Spleen (tissue), 11 donors: ENCODE data around the gene EPHA7. TPM values are rescaled to one million over a fixed set of nuclear protein-coding genes. Genes with fewer than 3 reads are reported as not detected.

ENCODE experiments used
- DNase-seq: peaks from one replicate; pipeline ENCODE4 v3.0.0-alpha.2; 2020
- H3K27ac ChIP-seq, 8 donors: fragments of 200-600 bp; sonication (generic) in 7 of 8; 1 replicate in 4 of 8; 2 replicates in 4 of 8; pipeline versions ENCODE4 v1.5.0 to v1.8.0; 2016 to 2021; ENCODE audit warnings: inconsistent platforms in 4 of 8, mild to moderate bottlenecking in 4 of 8, moderate library complexity in 1 of 8
- H3K27me3 ChIP-seq, 7 donors: fragments of 200-600 bp; sonication (generic) in 6 of 7; replicated peaks in 1 of 7; 1 replicate in 4 of 7; 2 replicates in 3 of 7; pipeline versions ENCODE4 v1.5.0 to v1.8.0; 2016 to 2021; ENCODE audit warnings: inconsistent platforms in 3 of 7, mild to moderate bottlenecking in 1 of 7
- H3K36me3 ChIP-seq, 6 donors: fragments of 200-600 bp; sonication (generic) in 5 of 6; 1 replicate in 4 of 6; 2 replicates in 2 of 6; pipeline versions ENCODE4 v1.5.0 to v1.8.0; 2016 to 2021; ENCODE audit warnings: inconsistent platforms in 2 of 6
- H3K4me1 ChIP-seq, 6 donors: fragments of 200-600 bp; sonication (generic) in 5 of 6; 1 replicate in 3 of 6; 2 replicates in 3 of 6; pipeline versions ENCODE4 v1.5.0 to v1.8.0; 2016 to 2021; ENCODE audit warnings: inconsistent platforms in 3 of 6
- H3K4me3 ChIP-seq, 8 donors: fragments of 200-600 bp; sonication (generic) in 7 of 8; 1 replicate in 4 of 8; 2 replicates in 4 of 8; pipeline versions ENCODE4 v1.5.0 to v1.8.0; 2016 to 2021; ENCODE audit warnings: inconsistent platforms in 4 of 8, mild to moderate bottlenecking in 4 of 8, moderate library complexity in 2 of 8
- H3K9me3 ChIP-seq, 8 donors: fragments of 200-600 bp; sonication (generic) in 7 of 8; 1 replicate in 4 of 8; 2 replicates in 4 of 8; pipeline versions ENCODE4 v1.5.0 to v1.8.0; 2016 to 2021; ENCODE audit warnings: inconsistent platforms in 4 of 8
- POLR2A ChIP-seq, 3 donors: fragments of 450-650 bp; IDR thresholded peaks; one replicate each; pipeline ENCODE4 v1.5.1; 2017; ENCODE audit warnings: antibody characterized with exemption in 3 of 3, mild to moderate bottlenecking in 1 of 3
- POLR2AphosphoS5 ChIP-seq, 3 donors: sonication (generic); formaldehyde crosslinking; IDR thresholded peaks; one replicate each; pipeline ENCODE4 v1.5.1; 2017; ENCODE audit warnings: antibody characterized with exemption in 3 of 3
- WGBS, 5 donors: extraction: QIAGEN DNeasy Blood & Tissue Kit in 3 of 5; methylation state at CpG; one replicate each; pipeline versions ENCODE4 v1.1.5 to v1.1.7; 2013 to 2018; 5-methylcytosine and 5-hydroxymethylcytosine counted together
- intact Hi-C: fragments of 100-400 bp; cut with DNase I; formaldehyde crosslinking; loops from one replicate; pipeline ENCODE4 v1.15.0; 2023; ENCODE audit warnings: low total_unique reads
- polyA plus RNA-seq, 3 donors: library from polyadenylated mRNA; stranded (reverse); fragments of 200-250 nt; gene quantifications; one replicate each; pipeline ENCODE4 v1.2.1, GENCODE V29; 2013
- total RNA-seq, 7 donors: library from RNA; depleted of rRNA in 3 of 7; stranded (reverse); fragments of >200 nt in 3 of 7; fragmentation: NEBNext Ultra II Directional in 4 of 7; extraction: Animal tissue kit (Norgen Biotek cat#: 25700) in 4 of 7; gene quantifications; one replicate each; pipeline versions ENCODE4 v1.1.0 to v1.2.1, GENCODE V29; 2016 to 2021
- TF ChIP-seq, protein P1 (sequence below), 11 experiments: fragments of 200-600 bp in 7 of 11; fragments of 450-650 bp in 4 of 11; sonication (generic) in 4 of 11; IDR thresholded peaks in 8 of 11; conservative IDR thresholded peaks in 3 of 11; 1 replicate in 7 of 11; 2 replicates in 4 of 11; pipeline versions ENCODE4 v1.4.0 to v1.8.0; 2016 to 2021; ENCODE audit warnings: antibody characterized with exemption in 11 of 11, inconsistent platforms in 4 of 11, mild to moderate bottlenecking in 1 of 11
- donor health status: healthy with polysubstance abuse.
- donor health status: DM: no; HTN: no; CAD: no; lungs with moderate emphysema.
- donor health status: DM: no; HTN: no; CAD: no.
- donor health status: Bipolar disorder and iron deficiency.
- donor health status: healthy.
- donor health status: DM: no; HTN: no; CAD: no.
- donor health status: DM: yes; HTN: yes; CAD: no.

EPHA7 gene
- total and polyA plus RNA-seq, 10 donors = 0.78 to 28.8 (median 12.5) TPM

DNA sequence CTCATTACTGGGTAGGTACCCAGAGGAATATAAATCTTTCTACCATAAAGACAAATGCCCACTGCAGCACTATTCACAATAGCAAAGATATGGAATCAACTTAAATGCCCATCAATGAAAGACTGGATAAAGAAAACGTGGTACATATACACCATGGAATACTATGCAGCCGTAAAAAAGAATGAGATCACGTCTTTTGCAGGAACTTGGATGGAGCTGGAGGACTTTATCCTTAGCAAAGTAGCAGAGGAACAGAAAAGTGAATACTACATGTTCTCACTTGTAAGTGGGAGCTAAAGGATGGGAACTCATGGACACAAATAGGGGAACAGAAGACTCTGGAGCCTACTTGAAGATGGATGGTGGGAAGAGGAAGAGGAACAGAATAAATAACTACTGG lies 119.7 kb downstream of the EPHA7 start:
- peaks cover 0 to 19% (median 4%) of the 10 kb centered on the region in 8 donors for H3K9me3 ChIP-seq
- 57 to 85% (median 67%) methylated on average over 3 of the region's 3 CpGs for WGBS, 5 donors
- no peaks in the 10 kb centered on the region for H3K36me3 ChIP-seq
- TF ChIP-seq POLR2A (IDR thresholded peaks at IDR 0.05) (no peak), POLR2AphosphoS5 (IDR thresholded peaks at IDR 0.05) (no peak)
- TF ChIP-seq, protein P1, sequence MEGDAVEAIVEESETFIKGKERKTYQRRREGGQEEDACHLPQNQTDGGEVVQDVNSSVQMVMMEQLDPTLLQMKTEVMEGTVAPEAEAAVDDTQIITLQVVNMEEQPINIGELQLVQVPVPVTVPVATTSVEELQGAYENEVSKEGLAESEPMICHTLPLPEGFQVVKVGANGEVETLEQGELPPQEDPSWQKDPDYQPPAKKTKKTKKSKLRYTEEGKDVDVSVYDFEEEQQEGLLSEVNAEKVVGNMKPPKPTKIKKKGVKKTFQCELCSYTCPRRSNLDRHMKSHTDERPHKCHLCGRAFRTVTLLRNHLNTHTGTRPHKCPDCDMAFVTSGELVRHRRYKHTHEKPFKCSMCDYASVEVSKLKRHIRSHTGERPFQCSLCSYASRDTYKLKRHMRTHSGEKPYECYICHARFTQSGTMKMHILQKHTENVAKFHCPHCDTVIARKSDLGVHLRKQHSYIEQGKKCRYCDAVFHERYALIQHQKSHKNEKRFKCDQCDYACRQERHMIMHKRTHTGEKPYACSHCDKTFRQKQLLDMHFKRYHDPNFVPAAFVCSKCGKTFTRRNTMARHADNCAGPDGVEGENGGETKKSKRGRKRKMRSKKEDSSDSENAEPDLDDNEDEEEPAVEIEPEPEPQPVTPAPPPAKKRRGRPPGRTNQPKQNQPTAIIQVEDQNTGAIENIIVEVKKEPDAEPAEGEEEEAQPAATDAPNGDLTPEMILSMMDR (IDR thresholded peaks at IDR 0.05 in 8 of 11, conservative IDR thresholded peaks at IDR 0.05 in 3 of 11) = no peak
- H3K4me3 ChIP-seq = no peak overlapping the region
- H3K27me3 ChIP-seq = no peaks in the 10 kb centered on the region
- no peak for DNase-seq
- no peak overlapping the region for H3K27ac ChIP-seq
- intact Hi-C loops = no loop called here
- H3K4me1 ChIP-seq = no peaks in the 10 kb centered on the region

DNA sequence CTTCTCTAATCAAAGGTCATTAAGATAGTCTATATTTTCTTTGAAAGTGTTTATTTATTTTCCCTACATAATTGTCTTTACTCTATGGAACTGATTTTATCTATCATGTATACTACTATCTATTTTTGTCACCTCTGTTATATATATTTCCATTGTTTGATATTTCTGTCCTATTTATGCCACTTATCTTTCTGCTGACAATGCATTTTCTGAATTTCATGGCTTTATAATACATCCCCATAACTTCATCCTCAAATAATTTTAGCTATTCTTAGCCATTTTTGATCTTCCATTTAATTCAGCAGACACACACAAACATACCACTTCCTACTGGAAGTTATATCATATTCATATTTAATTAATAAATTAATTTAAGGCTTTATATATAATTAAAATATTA lies 123.7 kb downstream of the EPHA7 start:
- Histone ChIP-seq H3K4me3 (no peak overlapping the region), H3K9me3 (peaks cover 0 to 19% (median 4%) of the 10 kb centered on the region in 8 donors), H3K36me3 (no peaks in the 10 kb centered on the region), H3K27ac (no peak overlapping the region), H3K27me3 (no peaks in the 10 kb centered on the region), H3K4me1 (no peaks in the 10 kb centered on the region)
- TF ChIP-seq POLR2AphosphoS5 (IDR thresholded peaks at IDR 0.05) = no peak
- TF ChIP-seq POLR2A (IDR thresholded peaks at IDR 0.05) = no peak
- TF ChIP-seq, protein P1 (IDR thresholded peaks at IDR 0.05 in 8 of 11, conservative IDR thresholded peaks at IDR 0.05 in 3 of 11) = no peak
- DNase-seq = no peak
- intact Hi-C loops = no loop called here

DNA sequence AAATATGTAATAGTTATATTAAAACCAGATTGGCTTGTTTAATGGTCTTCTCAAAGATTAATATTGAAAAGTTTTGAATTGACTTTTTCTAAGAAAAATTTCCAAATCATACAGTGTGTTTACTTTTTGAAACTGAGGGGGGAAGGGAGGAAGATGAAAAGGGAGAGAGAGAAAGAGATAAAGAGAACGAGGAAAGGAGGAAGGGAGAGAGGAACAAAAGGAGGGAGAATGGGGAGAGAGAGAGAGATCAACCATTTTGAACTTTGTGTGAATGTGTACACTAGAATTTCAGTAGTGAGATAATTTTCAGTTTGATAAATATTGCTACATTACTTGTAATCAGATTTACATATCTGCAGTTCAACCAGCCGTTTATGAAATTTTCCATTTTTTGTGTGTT lies 124.5 kb downstream of the EPHA7 start:
- H3K4me1 ChIP-seq = no peaks in the 10 kb centered on the region
- TF ChIP-seq POLR2AphosphoS5 (IDR thresholded peaks at IDR 0.05) = no peak
- TF ChIP-seq, protein P1 (IDR thresholded peaks at IDR 0.05 in 8 of 11, conservative IDR thresholded peaks at IDR 0.05 in 3 of 11) = no peak
- no peak for TF ChIP-seq POLR2A (IDR thresholded peaks at IDR 0.05)
- no peaks in the 10 kb centered on the region for H3K27me3 ChIP-seq
- intact Hi-C loops = no loop called here
- no peak for DNase-seq
- no peaks in the 10 kb centered on the region for H3K36me3 ChIP-seq
- no peak overlapping the region for H3K4me3 ChIP-seq
- H3K27ac ChIP-seq = no peak overlapping the region
- H3K9me3 ChIP-seq = peaks cover 0 to 14% (median 3%) of the 10 kb centered on the region in 8 donors
- 63 to 90% (median 75%) methylated on average over 2 of the region's 2 CpGs for WGBS, 5 donors

DNA sequence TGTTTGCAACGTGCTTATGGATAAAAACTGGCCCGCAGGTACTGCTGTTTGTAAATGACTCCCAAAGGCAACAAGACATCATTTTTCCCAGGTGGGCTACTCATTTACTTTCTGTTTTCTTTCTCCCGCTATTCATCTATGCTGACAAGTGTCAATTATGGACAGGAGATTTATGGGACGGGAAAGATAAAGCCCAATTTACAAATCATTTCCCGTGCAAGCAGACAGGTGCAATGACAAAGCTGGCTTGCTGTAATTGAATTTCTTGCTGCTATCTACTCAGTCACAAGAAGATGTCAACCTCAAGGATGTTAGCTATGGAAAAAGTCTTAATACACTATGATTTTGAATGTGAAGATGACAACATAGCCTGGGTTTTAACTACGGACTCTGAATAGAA lies 125.5 kb downstream of the EPHA7 start:
- intact Hi-C loops = no loop called here
- TF ChIP-seq POLR2AphosphoS5 (IDR thresholded peaks at IDR 0.05) (no peak), POLR2A (IDR thresholded peaks at IDR 0.05) (no peak)
- TF ChIP-seq, protein P1 (IDR thresholded peaks at IDR 0.05 in 8 of 11, conservative IDR thresholded peaks at IDR 0.05 in 3 of 11) = no peak
- Histone ChIP-seq H3K27ac (no peak overlapping the region), H3K27me3 (no peaks in the 10 kb centered on the region), H3K9me3 (peaks cover 0 to 4% (median 0%) of the 10 kb centered on the region in 8 donors), H3K36me3 (no peaks in the 10 kb centered on the region), H3K4me3 (no peak overlapping the region), H3K4me1 (no peaks in the 10 kb centered on the region)
- no peak for DNase-seq
- WGBS, 5 donors = 83 to 90% (median 84%) methylated on average over 6 of the region's 6 CpGs
